Neural cell (in vitro differentiated cells): ENCODE results near the gene TGFBR2.

Experiments used
- CTCF ChIP-seq: fragments of 450-650 bp; IDR thresholded peaks from 2 replicates; pipeline ENCODE4 v1.5.1; 2014; ENCODE audit warnings: antibody characterized with exemption, mild to moderate bottlenecking, moderate library complexity; ENCODE audit not compliant: poor library complexity, severe bottlenecking
- EZH2 ChIP-seq: fragments of 200-600, 300-800 bp; shearing (Covaris generic), sonication (generic); IDR thresholded peaks from 2 replicates; pipeline ENCODE4 v1.6.1; 2014; ENCODE audit warnings: antibody characterized with exemption, low read length, borderline replicate concordance, mild to moderate bottlenecking; ENCODE audit not compliant: insufficient read depth, poor library complexity, severe bottlenecking
- MXI1 ChIP-seq: fragments of 450-650 bp; conservative IDR thresholded peaks from 2 replicates; pipeline ENCODE4 v1.6.1; 2014; ENCODE audit warnings: antibody characterized with exemption, mild to moderate bottlenecking; ENCODE audit not compliant: poor library complexity, severe bottlenecking
- POLR2AphosphoS5 ChIP-seq: IDR thresholded peaks from 2 replicates; pipeline ENCODE4 v1.6.1; 2012
- RAD21 ChIP-seq: fragments of 450-650 bp; conservative IDR thresholded peaks from 2 replicates; pipeline ENCODE4 v1.6.1; 2014; ENCODE audit warnings: antibody characterized with exemption, mild to moderate bottlenecking, moderate library complexity
- REST ChIP-seq: IDR thresholded peaks from 2 replicates; pipeline ENCODE4 v1.6.1; 2012; ENCODE audit warnings: borderline replicate concordance
- TAF1 ChIP-seq: IDR thresholded peaks from 2 replicates; pipeline ENCODE4 v1.6.1; 2012; ENCODE audit warnings: low read depth

- TF ChIP-seq CTCF (no peak), RAD21 (no peak), MXI1 (no peak), EZH2 (no peak), POLR2AphosphoS5 (no peak), TAF1 (no peak), REST (no peak)
Observed at GRCh38 chr3:30637310-30638219, 31.2 kb downstream of the TGFBR2 start.
